OCI-LY3 (cell line): Measurements from ENCODE around the gene NSD1.
"Not testable (repeated sequence)": the region's sequence is repeated elsewhere in the genome, so short reads cannot be mapped to it uniquely, and the experiment has no call there.

Experiments
- H2AFZ ChIP-seq: fragments of 200-600, 300-600 bp; shearing (Covaris generic); 2 replicates; pipeline ENCODE4 v1.6.0; 2014; ENCODE audit warnings: antibody characterized with exemption, low read depth, low read length
- H3K27ac ChIP-seq: fragments of 200-600, 300-600 bp; sonication (generic); 2 replicates; pipeline ENCODE4 v1.5.1; 2014; ENCODE audit warnings: mild to moderate bottlenecking, low read length, moderate library complexity, mixed read lengths
- H3K27me3 ChIP-seq: fragments of 200-600, 300-600 bp; sonication (generic); 2 replicates; pipeline ENCODE4 v1.6.1; 2014; ENCODE audit warnings: low read depth, low read length, mixed read lengths
- H3K36me3 ChIP-seq: fragments of 200-600, 300-600 bp; sonication (generic); replicated peaks from 2 replicates; pipeline ENCODE3; 2014; ENCODE audit warnings: low read depth, low read length, mixed read lengths
- H3K4me1 ChIP-seq: fragments of 300-600, 200-600 bp; sonication (generic); 2 replicates; pipeline ENCODE4 v1.6.1; 2014; ENCODE audit warnings: low read length, mixed read lengths
- H3K4me2 ChIP-seq: fragments of 200-600, 300-600 bp; sonication (generic); 2 replicates; pipeline ENCODE4 v1.6.1; 2014; ENCODE audit warnings: low read length, mixed read lengths
- H3K4me3 ChIP-seq: fragments of 300-600, 200-600 bp; sonication (generic); 2 replicates; pipeline ENCODE4 v1.5.1; 2014; ENCODE audit warnings: antibody characterized with exemption, mild to moderate bottlenecking, low read length, moderate library complexity
- H3K79me2 ChIP-seq: fragments of 300-600, 200-600 bp; shearing (Covaris generic); 2 replicates; pipeline ENCODE4 v1.6.1; 2014; ENCODE audit warnings: mild to moderate bottlenecking, low read length, mixed read lengths
- H3K9ac ChIP-seq: fragments of 300-600, 200-600 bp; shearing (Covaris generic); 2 replicates; pipeline ENCODE4 v1.6.0; 2014; ENCODE audit warnings: mild to moderate bottlenecking, low read length, moderate library complexity
- H3K9me3 ChIP-seq: fragments of 200-600, 300-600 bp; shearing (Covaris generic); 2 replicates; pipeline ENCODE4 v1.6.1; 2014; ENCODE audit warnings: low read length, mixed read lengths; ENCODE audit not compliant: insufficient read depth
- H4K20me1 ChIP-seq: fragments of 200-600, 300-600 bp; sonication (generic); 2 replicates; pipeline ENCODE4 v1.6.1; 2016; ENCODE audit warnings: low read length, mixed read lengths; ENCODE audit not compliant: insufficient read depth
- EZH2phosphoT487 ChIP-seq: fragments of 200-600 bp; shearing (Covaris generic); IDR thresholded peaks from 2 replicates; pipeline ENCODE4 v1.6.1; 2018; ENCODE audit warnings: antibody characterized with exemption, mixed run types, low read depth
- TF ChIP-seq, protein P1 (sequence below): fragments of 200-600, 300-600 bp; sonication (generic); IDR thresholded peaks from 2 replicates; pipeline ENCODE4 v1.5.1; 2014; ENCODE audit warnings: antibody characterized with exemption, low read length, low read depth

Gene NSD1

DNA sequence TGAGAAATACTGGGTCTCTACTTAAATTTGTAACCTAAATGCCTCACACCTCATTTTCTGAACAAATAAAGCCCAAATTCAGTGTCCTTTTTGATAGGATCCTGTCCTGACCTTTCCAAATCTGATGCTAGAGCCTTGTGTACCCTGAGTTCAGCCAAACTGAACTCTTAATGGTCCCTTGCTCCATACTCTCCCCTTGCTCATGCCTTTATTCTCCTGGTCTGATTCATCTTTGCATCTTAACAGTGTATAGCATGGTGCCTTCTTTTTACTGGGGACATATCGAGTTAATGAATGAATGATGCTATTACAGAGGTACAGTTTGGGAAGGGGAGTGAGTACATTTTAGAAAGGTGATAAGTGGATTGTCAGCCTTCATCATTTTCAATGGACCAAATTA is 9.2 kb downstream of the NSD1 start:
- Histone ChIP-seq H3K4me2 (no peak overlapping the region), H3K9me3 (no peaks in the 10 kb centered on the region), H3K36me3 (peaks cover 40% of the 10 kb centered on the region), H2AFZ (no peak overlapping the region), H3K27me3 (no peaks in the 10 kb centered on the region), H3K4me3 (no peak overlapping the region), H4K20me1 (peaks cover 32% of the 10 kb centered on the region), H3K79me2 (peaks cover 97% of the 10 kb centered on the region), H3K27ac (no peak overlapping the region), H3K4me1 (peaks cover 2% of the 10 kb centered on the region; the same call in 1 of the 2 replicates), H3K9ac (no peak overlapping the region)
- TF ChIP-seq EZH2phosphoT487, result no peak
- TF ChIP-seq, protein P1, sequence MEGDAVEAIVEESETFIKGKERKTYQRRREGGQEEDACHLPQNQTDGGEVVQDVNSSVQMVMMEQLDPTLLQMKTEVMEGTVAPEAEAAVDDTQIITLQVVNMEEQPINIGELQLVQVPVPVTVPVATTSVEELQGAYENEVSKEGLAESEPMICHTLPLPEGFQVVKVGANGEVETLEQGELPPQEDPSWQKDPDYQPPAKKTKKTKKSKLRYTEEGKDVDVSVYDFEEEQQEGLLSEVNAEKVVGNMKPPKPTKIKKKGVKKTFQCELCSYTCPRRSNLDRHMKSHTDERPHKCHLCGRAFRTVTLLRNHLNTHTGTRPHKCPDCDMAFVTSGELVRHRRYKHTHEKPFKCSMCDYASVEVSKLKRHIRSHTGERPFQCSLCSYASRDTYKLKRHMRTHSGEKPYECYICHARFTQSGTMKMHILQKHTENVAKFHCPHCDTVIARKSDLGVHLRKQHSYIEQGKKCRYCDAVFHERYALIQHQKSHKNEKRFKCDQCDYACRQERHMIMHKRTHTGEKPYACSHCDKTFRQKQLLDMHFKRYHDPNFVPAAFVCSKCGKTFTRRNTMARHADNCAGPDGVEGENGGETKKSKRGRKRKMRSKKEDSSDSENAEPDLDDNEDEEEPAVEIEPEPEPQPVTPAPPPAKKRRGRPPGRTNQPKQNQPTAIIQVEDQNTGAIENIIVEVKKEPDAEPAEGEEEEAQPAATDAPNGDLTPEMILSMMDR, result no peak

DNA sequence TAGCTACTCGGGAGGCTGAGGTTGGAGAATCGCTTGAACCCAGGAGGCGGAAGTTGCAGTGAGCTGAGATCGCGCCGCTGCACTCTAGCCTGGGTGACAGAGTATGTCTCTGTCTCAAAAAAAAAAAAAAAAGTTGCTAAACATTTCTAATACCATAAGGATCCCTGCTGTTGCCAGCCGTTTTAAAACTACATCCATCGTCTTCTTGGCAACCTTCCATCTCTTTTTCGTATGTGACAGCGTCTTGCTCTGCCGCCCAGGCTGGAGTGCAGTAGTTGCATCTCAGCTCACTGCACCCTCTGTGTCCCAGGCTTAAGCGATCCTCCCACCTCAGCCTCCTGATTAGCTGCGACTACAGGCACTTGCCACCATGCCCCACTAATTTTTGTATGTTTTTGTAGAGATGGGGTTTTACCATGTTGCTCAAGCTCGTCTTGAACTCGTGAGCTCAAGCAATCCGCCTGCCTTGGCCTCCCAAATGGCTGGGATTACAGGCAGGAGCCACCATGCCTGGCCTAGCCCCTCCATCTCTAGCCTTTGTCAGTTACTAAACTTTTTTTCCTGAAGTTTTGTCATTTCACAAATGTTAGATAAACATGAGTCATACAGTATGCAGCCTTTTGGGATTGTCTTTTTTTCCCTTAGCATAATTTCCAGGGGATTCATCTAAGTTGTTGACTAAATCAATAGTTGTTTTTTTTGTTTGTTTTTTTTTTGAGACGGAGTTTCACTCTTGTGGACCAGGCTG is 13.5 kb downstream of the NSD1 start:
- Histone ChIP-seq H3K4me1 (peaks cover 2% of the 10 kb centered on the region; the same call in 1 of the 2 replicates), H3K4me3 (no peak overlapping the region), H3K4me2 (no peak overlapping the region), H2AFZ (no peak overlapping the region), H3K27ac (no peak overlapping the region), H3K9me3 (no peaks in the 10 kb centered on the region), H3K9ac (no peak overlapping the region), H4K20me1 (peaks cover 12% of the 10 kb centered on the region), H3K36me3 (peaks cover 27% of the 10 kb centered on the region), H3K79me2 (peaks cover 93% of the 10 kb centered on the region), H3K27me3 (no peaks in the 10 kb centered on the region)
- TF ChIP-seq, protein P1, result no peak
- no peak for TF ChIP-seq EZH2phosphoT487

DNA sequence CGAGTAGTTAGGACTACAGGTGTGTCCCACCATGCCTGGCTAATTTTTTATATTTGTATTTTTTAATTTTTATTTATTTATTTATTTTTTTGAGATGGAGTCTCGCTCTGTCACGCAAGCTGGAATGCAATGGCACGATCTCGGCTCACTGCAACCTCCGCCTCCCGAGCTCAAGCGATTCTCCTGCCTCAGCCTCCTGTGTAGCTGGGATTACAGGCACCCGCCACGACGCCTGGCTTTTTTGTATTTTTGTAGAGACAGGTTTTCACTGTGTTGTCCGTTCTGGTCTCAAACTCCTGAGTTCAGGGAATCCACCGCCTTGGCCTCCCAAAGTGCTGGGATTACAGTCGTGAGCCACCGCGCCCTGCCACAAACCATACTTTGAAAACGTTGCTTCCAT is 16.5 kb downstream of the NSD1 start:
- H3K4me1 ChIP-seq, H2AFZ ChIP-seq, H3K4me2 ChIP-seq, H3K9ac ChIP-seq, H3K4me3 ChIP-seq, H3K9me3 ChIP-seq, H4K20me1 ChIP-seq, H3K27me3 ChIP-seq, H3K27ac ChIP-seq: not testable (repeated sequence)
- Histone ChIP-seq H3K36me3 (peaks cover 17% of the 10 kb centered on the region), H3K79me2 (peaks cover 93% of the 10 kb centered on the region)

DNA sequence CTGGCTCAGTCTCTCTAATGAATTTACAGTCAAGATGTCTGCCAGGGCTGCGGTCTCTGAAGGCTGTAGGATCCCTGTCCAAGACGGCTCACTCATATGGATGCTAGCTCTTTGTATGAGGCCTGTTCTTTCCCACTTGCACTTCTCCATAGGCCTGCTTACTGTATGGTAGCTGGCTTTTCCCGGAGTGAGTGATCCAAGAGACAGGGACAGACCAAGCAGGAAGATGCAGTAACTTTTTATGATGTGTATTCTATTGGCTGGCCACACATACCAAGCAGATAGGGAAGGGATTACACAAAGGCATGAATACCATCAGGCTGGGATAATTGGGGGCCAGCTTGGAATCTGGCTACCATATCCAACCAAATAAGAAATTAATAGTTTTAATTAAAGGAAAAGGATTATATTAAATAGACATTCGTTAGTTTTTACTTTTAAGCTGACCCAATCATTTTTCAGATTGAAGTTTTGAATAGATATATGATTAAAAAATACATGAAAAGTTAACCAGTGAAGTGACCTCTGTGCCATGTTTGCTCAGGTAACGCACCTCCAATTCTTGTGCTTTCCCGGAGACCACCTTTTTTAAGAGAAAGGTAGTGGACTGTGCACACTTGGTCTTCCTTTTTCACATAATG is 20.6 kb downstream of the NSD1 start:
- no peak overlapping the region for H2AFZ ChIP-seq
- no peak overlapping the region for H3K27ac ChIP-seq
- no peak overlapping the region for H3K9ac ChIP-seq
- H3K79me2 ChIP-seq, result peaks cover 95% of the 10 kb centered on the region
- no peak overlapping the region for H3K4me2 ChIP-seq
- H3K36me3 ChIP-seq, result peaks cover 11% of the 10 kb centered on the region
- H4K20me1 ChIP-seq, result peaks cover 7% of the 10 kb centered on the region; the same call in 1 of the 2 replicates
- TF ChIP-seq, protein P1, result no peak
- no peak for TF ChIP-seq EZH2phosphoT487
- no peaks in the 10 kb centered on the region for H3K9me3 ChIP-seq
- H3K4me1 ChIP-seq, result peaks cover 19% of the 10 kb centered on the region
- H3K4me3 ChIP-seq, result no peak overlapping the region
- H3K27me3 ChIP-seq, result no peaks in the 10 kb centered on the region
